RCC 7860 (cell line): ENCODE data around the gene SHISA8.

Source experiments
- DNase-seq: peaks from one replicate; pipeline ENCODE4 v3.0.0-alpha.2; 2015; ENCODE audit warnings: low spot score
- FAIRE-seq: peaks from 2 replicates; lab custom pipeline; 2012; peaks lifted over from hg19 to GRCh38; lab: Jason Lieb, UNC

The SHISA8 gene

GRCh38 chr22:41915786-41916493, 1.1 kb upstream of the SHISA8 start:
- FAIRE-seq (no peak), DNase-seq (no peak)

GRCh38 chr22:41914611-41915034, 251 bp downstream of the SHISA8 start:
- FAIRE-seq = no peak
- no peak for DNase-seq

GRCh38 chr22:41913842-41914534, 886 bp downstream of the SHISA8 start:
- no peak for FAIRE-seq

GRCh38 chr22:41913040-41913719, 1.7 kb downstream of the SHISA8 start:
- FAIRE-seq (no peak), DNase-seq (no peak)

More at GRCh38 chr22:41913842-41914534, 886 bp downstream of the SHISA8 start:
- no peak for DNase-seq

- FAIRE-seq = no peak
- DNase-seq = no peak
Measured at GRCh38 chr22:41912338-41913039, 2.4 kb downstream of the SHISA8 start.

- FAIRE-seq = no peak
Measured at GRCh38 chr22:41911001-41911611, 3.8 kb downstream of the SHISA8 start.

GRCh38 chr22:41910050-41911000, 4.5 kb downstream of the SHISA8 start:
- DNase-seq (no peak), FAIRE-seq (no peak)

More at GRCh38 chr22:41911001-41911611, 3.8 kb downstream of the SHISA8 start:
- no peak for DNase-seq

GRCh38 chr22:41909310-41910049, 5.4 kb downstream of the SHISA8 start:
- DNase-seq = no peak
- no peak for FAIRE-seq

- no peak for DNase-seq
- FAIRE-seq = no peak
Measured at GRCh38 chr22:41908411-41909309, 6.2 kb downstream of the SHISA8 start.

GRCh38 chr22:41907436-41908401, 7.2 kb downstream of the SHISA8 start:
- no peak for FAIRE-seq
- no peak for DNase-seq

GRCh38 chr22:41906822-41907221, 8.1 kb downstream of the SHISA8 start:
- DNase-seq (no peak), FAIRE-seq (no peak)

- DNase-seq = no peak
- FAIRE-seq = no peak
Measured at GRCh38 chr22:41905411-41906202, 9.3 kb downstream of the SHISA8 start.

- FAIRE-seq (no peak), DNase-seq (no peak)
Measured at GRCh38 chr22:41904450-41905410, 10.1 kb downstream of the SHISA8 start.

GRCh38 chr22:41902932-41903421, 11.9 kb downstream of the SHISA8 start:
- DNase-seq (no peak), FAIRE-seq (no peak)

GRCh38 chr22:41902016-41902415, 12.9 kb downstream of the SHISA8 start:
- FAIRE-seq (no peak), DNase-seq (no peak)
